Endothelial cell of umbilical vein (primary cell): ENCODE data around the gene POLR2C. TPM values are rescaled to one million over a fixed set of nuclear protein-coding genes. Genes with fewer than 3 reads are reported as not detected.

Experiments used
- BruUV-seq: library from RNA; stranded (reverse); fragments of 400-500 nt; replicated peaks from 2 replicates; lab custom pipeline; 2021; lab: Mats Ljungman, UMichigan
- CTCF ChIA-PET: fragments of 300-600, 350-600 bp; sonication (Branson Sonifier 250); formaldehyde crosslinking; loops from one replicate; lab custom pipeline; 2021; ENCODE audit warnings: antibody characterized with exemption, inconsistent platforms; lab: Charles Lee
- POLR2A ChIA-PET: fragments of 300-600, 350-600 bp; sonication (Branson Sonifier 250); formaldehyde crosslinking; loops from one replicate; lab custom pipeline; 2021; ENCODE audit warnings: antibody characterized with exemption, inconsistent platforms; lab: Charles Lee
- DNase-seq: peaks from one replicate; pipeline ENCODE4 v3.0.0-alpha.2; 2011; ENCODE audit warnings: low read depth, low spot score
- FAIRE-seq: peaks from 2 replicates; lab custom pipeline; 2011; peaks lifted over from hg19 to GRCh38; lab: Jason Lieb, UNC
- H2AFZ ChIP-seq: 2 replicates; pipeline ENCODE4 v1.6.0; 2012; ENCODE audit warnings: low read depth, low read length, control low read depth, inconsistent platforms
- H3K27ac ChIP-seq: 2 replicates; pipeline ENCODE4 v1.5.1; 2011; ENCODE audit warnings: low read depth, mild to moderate bottlenecking, control low read depth, low read length, moderate library complexity; ENCODE audit not compliant: insufficient read depth
- H3K27me3 ChIP-seq, 2 experiments: 2 replicates each; pipeline versions ENCODE4 v1.6.0 to v1.6.1; 2011; ENCODE audit warnings: low read length in 2 of 2, mixed read lengths in 1 of 2; ENCODE audit not compliant: control insufficient read depth in 2 of 2, insufficient read depth in 2 of 2
- H3K36me3 ChIP-seq, 2 experiments: 2 replicates in 1 of 2; 3 replicates in 1 of 2; pipeline ENCODE4 v1.5.1; 2011; ENCODE audit warnings: low read length in 2 of 2, mild to moderate bottlenecking in 1 of 2, moderate library complexity in 1 of 2; ENCODE audit not compliant: control insufficient read depth in 2 of 2, insufficient read depth in 2 of 2; ENCODE audit errors: extremely low read depth in 1 of 2
- H3K4me1 ChIP-seq: 3 replicates; pipeline ENCODE4 v1.5.1; 2011; ENCODE audit warnings: mild to moderate bottlenecking, low read length; ENCODE audit not compliant: control insufficient read depth, insufficient read depth; ENCODE audit errors: extremely low read depth
- H3K4me2 ChIP-seq: 2 replicates; pipeline ENCODE4 v1.6.1; 2011; ENCODE audit warnings: low read length, control low read depth, mixed read lengths; ENCODE audit not compliant: insufficient read depth
- H3K4me3 ChIP-seq, 3 experiments: fragments of 200-600 bp in 1 of 3; sonication (generic), shearing (Covaris generic) in 1 of 3; replicated peaks in 1 of 3; 2 replicates each; pipeline ENCODE4 v1.5.1; 2011 to 2016; ENCODE audit warnings: control low read depth in 3 of 3, low read length in 3 of 3, mild to moderate bottlenecking in 2 of 3, inconsistent platforms in 1 of 3, low read depth in 1 of 3, moderate library complexity in 1 of 3; ENCODE audit not compliant: insufficient read depth in 1 of 3
- H3K79me2 ChIP-seq: 2 replicates; pipeline ENCODE4 v1.6.0; 2012; ENCODE audit warnings: low read length, inconsistent platforms; ENCODE audit not compliant: control insufficient read depth, insufficient read depth
- H3K9ac ChIP-seq: replicated peaks from 2 replicates; pipeline ENCODE3; 2011; ENCODE audit warnings: low read length, control low read depth; ENCODE audit not compliant: insufficient read depth; ENCODE audit errors: extremely low read depth
- H3K9me1 ChIP-seq: replicated peaks from 3 replicates; pipeline ENCODE4 v1.6.0; 2011; ENCODE audit warnings: mild to moderate bottlenecking, low read length; ENCODE audit not compliant: control insufficient read depth, insufficient read depth; ENCODE audit errors: extremely low read depth
- H3K9me3 ChIP-seq: replicated peaks from 2 replicates; pipeline ENCODE4 v1.5.1; 2012; ENCODE audit warnings: low read length, inconsistent platforms; ENCODE audit not compliant: control insufficient read depth, insufficient read depth
- H4K20me1 ChIP-seq: replicated peaks from 2 replicates; pipeline ENCODE3; 2011; ENCODE audit warnings: mild to moderate bottlenecking, low read length; ENCODE audit not compliant: control insufficient read depth, insufficient read depth; ENCODE audit errors: extremely low read depth
- CTCF ChIP-seq, 2 donors: IDR thresholded peaks; 1 replicate in 1 of 2; 2 replicates in 1 of 2; pipeline ENCODE4 v1.5.1; 2011; ENCODE audit warnings: low read length in 2 of 2, mild to moderate bottlenecking in 2 of 2, moderate library complexity in 2 of 2, control low read depth in 1 of 2, inconsistent platforms in 1 of 2, low read depth in 1 of 2; ENCODE audit not compliant: insufficient read depth in 1 of 2; ENCODE audit errors: extremely low read depth in 1 of 2
- EZH2 ChIP-seq: IDR thresholded peaks from 2 replicates; pipeline ENCODE4 v1.6.1; 2012; ENCODE audit warnings: borderline replicate concordance, low read depth, mild to moderate bottlenecking, moderate library complexity, low read length, inconsistent platforms; ENCODE audit not compliant: severe bottlenecking
- FOS ChIP-seq: IDR thresholded peaks from 2 replicates; pipeline ENCODE4 v1.6.1; 2011; ENCODE audit warnings: mild to moderate bottlenecking, low read length, moderate library complexity, borderline replicate concordance; ENCODE audit not compliant: insufficient read depth
- JUN ChIP-seq: IDR thresholded peaks from 2 replicates; pipeline ENCODE4 v1.6.1; 2011; ENCODE audit warnings: borderline replicate concordance, low read depth; ENCODE audit not compliant: insufficient read length, insufficient read depth
- MAX ChIP-seq: IDR thresholded peaks from 2 replicates; pipeline ENCODE4 v1.6.1; 2011; ENCODE audit not compliant: insufficient read depth, insufficient read length
- MYC ChIP-seq: IDR thresholded peaks from one replicate; pipeline ENCODE4 v1.6.1; 2011; ENCODE audit warnings: mild to moderate bottlenecking, low read depth, low read length
- dilution Hi-C: fragments of 300-500 bp; cut with MboI; formaldehyde crosslinking; loops from one replicate; pipeline ENCODE4 v1.15.0; 2019; ENCODE audit warnings: low sequenced_read_pairs; ENCODE audit not compliant: extremely low pct_ligation_motif_present
- intact Hi-C: fragments of 100-400 bp; cut with micrococcal nuclease; formaldehyde crosslinking; loops from one replicate; pipeline ENCODE4 v1.10.0; 2022
- polyA plus RNA-seq, 4 experiments: library from polyadenylated mRNA; depleted of rRNA in 3 of 4; stranded (reverse) in 3 of 4; unstranded in 1 of 4; fragments of >200 nt; gene quantifications; 2 replicates each; pipeline versions ENCODE4 v1.2.1 to v1.2.3, GENCODE V29; 2011 to 2012; ENCODE audit warnings: missing spikeins in 1 of 4
- total RNA-seq: library from RNA; stranded (reverse); gene quantifications from 2 replicates; pipeline ENCODE4 v1.2.3, GENCODE V29; 2021

Gene POLR2C
- total and polyA plus RNA-seq, 2 donors (not counting 3 experiments of a cell fraction or from before 2014, with no cell fraction given): 65.2 to 129 TPM

GRCh38 chr16:57500578-57501111, 38.2 kb downstream of the POLR2C start:
- intact Hi-C loops (no loop called here), dilution Hi-C loops (no loop called here)
- no peak overlapping the region for H3K27ac ChIP-seq
- H3K4me1 ChIP-seq: no peaks in the 10 kb centered on the region
- peaks cover 0 to 2% of the 10 kb centered on the region in 2 experiments for H3K27me3 ChIP-seq
- FAIRE-seq (no peak), DNase-seq (no peak)
- no peaks in the 10 kb centered on the region for H3K79me2 ChIP-seq
- no peak overlapping the region for H2AFZ ChIP-seq
- no peak overlapping the region for H3K9ac ChIP-seq
- no peak for TF ChIP-seq EZH2
- no peak for TF ChIP-seq FOS
- no peak for TF ChIP-seq MYC
- TF ChIP-seq MAX: no peak
- TF ChIP-seq JUN: no peak
- TF ChIP-seq CTCF (IDR thresholded peaks at IDR 0.05; ENCODE audit: extremely low read depth in 1 of 2, insufficient read depth in 1 of 2, low read depth in 1 of 2, low read length in 2 of 2): no peak
- ChIA-PET CTCF (interaction anchor here (1.7 kb wide), 1 partner anchor 19 kb away, joined by 7 read pairs; no protein-coding TSS in a partner anchor), POLR2A (no interaction called here)
- no peak overlapping the region for H3K4me2 ChIP-seq
- no peak overlapping the region for H3K4me3 ChIP-seq
- no peaks in the 10 kb centered on the region for H3K36me3 ChIP-seq
- BruUV-seq: no TSS peak
- H4K20me1 ChIP-seq: no peaks in the 10 kb centered on the region
- H3K9me1 ChIP-seq: no peaks in the 10 kb centered on the region
- no peaks in the 10 kb centered on the region for H3K9me3 ChIP-seq
